Measurements from ENCODE around the gene TSPAN5.

Gene TSPAN5

DNA sequence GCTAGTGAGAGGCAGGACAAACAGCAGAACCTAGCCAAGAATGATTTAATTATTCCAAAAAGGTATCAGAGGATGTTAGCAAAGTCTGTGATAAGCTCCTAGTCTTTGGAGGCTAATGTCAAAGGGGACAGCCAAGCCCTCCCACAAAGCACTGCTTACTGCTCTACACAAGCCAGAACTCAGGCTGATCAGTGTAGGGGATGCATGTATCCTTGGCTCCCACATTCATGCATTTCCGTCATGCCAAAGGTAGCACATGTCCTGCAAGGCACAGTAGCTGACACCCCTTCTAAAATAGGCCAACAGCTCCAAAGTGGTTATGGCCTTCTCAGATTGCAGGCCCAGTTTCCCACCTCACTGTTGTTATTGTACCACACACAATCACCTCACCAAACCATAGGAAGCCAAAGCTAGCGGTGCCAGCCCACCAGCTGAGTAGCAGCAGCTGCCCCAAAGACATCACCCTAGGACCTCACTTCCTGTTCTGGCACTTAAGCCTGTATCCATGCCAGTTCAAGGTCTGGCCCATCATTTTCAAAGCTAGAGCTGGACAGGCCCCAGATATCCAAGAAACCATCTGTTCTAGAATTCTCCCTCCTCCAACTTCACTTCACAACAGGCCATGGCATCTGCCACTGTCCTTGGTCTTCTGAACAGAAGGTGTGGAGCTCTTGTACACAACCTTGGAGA lies 40.9 kb downstream of the TSPAN5 start:
- no peak for DNase-seq (ENCODE audit: low read depth)

DNA sequence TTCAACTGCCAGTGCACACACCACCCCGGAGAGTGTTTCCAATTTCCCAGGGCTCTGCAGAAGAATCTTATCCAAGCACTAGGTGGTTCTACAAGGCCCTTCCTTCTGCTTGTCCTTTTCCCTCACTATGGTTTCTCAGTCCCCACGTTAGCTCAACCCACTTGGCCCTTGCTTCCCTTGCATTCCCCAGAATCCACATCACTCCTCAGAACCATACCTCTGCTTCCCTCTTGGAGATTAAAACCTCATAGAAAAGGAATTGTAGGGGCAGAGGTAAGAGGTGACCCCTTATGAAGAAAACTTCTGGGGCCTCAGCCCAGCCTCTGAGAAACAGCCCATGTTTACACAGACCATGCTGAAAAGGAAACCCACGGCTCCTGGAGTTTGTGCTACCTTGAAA lies 42.4 kb downstream of the TSPAN5 start:
- DNase-seq (ENCODE audit: low read depth) = no peak

DNA sequence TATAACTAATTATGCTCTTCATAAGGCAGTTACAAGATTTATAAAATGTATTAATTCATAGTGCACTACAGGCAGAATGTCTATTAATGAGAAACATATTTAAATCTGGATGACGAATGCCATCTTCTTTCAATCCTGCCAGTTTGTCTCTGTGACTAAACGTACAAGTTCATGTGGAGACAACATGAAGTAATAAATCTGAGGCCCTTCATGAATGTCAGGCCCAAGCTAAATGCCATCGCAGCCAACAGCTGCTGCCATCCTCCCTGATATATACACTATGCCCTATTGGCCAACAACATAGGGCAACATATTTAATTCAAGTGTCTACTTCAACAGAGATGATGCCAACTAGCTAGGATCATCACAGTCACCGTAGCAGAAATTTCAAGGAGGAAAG lies 43.7 kb downstream of the TSPAN5 start:
- no peak for DNase-seq (ENCODE audit: low read depth)

DNA sequence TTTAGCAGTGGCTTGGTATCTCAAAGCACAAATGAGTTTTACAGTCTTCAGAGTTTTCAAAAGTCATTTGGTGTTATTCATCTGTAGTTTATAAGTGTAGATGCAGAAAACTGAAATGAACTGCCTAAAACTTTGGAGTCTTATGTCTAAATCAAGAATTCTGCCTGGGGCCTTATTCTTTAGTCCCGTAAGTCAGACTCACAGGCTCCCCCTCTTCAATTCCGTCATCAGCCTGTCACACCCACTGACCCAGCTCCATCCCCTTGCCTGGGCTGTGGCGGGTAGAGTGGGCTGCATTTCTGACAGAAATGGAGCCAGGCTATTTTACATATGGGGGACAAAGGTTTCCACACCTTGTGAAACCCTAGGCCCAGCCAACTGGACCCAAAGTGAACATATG lies 44.3 kb downstream of the TSPAN5 start:
- DNase-seq (ENCODE audit: low read depth) = no peak

DNA sequence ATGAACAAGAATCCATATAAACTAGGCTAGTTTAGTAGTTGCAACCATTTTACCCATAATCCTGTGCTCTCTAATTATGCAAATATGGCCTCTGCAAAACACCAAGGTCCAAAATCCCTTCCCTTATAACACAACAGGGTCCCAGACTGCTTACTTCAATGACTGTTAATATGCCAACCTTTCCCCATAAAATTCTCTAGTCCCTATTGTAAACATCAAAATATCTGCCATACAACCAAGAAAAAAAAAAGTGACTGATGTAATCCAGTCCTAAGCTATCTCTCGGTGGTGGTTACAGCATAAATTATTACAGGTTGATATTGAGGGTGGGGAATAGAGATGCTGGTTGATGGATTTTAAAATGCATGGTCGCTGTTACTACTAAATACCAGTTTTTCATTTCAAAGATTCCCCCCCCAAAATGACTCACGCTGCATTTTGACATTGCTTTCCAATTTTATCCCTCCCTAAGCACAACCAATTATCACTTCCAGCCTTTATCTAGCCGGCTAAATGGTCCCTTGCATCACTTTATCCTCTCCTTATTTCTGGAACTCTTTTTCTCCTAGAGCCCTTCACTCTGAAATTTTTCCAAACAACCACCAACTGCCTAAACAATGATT lies 44.8 kb downstream of the TSPAN5 start:
- no peak for DNase-seq (ENCODE audit: low read depth)

DNA sequence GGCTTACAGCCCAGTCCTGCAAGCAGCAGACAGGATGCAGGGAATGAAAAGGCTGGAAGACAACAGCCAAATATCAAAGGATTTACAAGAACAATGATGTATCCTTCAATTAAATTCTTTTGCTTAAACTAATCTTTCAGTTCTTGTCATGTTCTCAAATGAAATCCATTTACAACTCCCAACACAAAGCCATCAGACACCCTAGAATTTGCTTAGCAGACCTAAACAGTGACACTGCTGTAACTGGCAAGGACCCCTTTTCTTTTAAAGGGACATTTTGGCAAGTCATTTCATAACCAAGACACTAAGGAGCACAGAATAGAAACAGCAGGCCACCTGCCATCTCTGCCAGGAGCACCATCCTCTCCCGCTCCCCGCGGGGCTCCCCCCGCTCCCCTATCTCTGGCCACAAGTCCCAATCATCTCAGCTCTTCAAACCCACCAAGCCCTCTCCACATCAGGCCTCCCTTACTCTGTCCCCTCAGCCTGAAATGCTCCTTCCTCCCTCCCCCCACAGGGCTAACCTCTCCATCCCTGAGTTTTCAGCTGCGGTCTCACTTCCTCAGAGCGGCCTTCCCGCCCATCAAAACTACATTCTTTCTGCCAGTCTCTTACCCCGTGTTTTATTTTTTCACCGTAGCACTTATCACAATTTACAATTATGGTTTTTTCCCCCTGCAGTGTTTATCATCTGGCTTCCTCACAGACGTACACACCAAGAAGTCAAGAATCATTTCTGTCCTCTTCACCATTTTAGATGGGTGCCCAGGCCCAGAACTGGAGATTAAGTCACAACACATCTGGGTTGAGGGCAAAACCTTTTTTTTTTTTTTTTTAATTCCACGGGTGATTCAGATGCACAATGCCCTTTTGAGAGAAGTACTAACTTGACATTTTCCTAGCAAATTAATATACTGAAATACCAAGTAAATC lies 45.8 kb downstream of the TSPAN5 start:
- DNase-seq (ENCODE audit: low read depth) = no peak

DNA sequence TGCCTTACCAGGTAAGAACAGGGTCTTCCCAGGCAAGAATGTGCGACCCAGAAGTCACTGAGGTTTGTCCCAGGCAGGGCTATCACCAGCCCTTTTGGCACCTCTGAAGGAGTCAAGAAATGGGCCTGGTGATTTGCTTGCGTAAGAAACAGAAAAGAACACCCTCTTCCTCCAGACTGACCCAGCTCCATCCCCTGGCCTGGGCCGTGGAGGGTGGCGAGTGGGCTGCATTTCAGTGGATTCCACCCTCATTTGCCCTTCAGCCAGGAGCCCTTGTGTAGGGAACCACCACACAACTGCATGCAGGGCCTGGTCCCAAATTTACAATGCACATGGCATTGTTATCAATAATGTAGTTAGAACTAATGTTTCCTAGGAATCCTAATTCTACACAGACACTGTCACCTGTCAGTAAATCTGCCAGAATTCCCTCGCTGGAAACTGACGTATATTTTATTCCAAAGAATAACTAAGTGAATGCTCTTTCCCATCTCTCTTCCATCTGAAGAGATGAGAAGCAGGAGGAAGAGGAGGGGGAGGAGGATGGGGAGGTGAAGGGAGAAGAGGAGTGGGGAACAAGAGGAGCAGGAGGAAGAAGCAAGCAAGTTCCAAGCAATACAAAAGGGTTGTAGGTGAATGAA lies 46.6 kb downstream of the TSPAN5 start:
- DNase-seq (ENCODE audit: low read depth) = no peak

DNA sequence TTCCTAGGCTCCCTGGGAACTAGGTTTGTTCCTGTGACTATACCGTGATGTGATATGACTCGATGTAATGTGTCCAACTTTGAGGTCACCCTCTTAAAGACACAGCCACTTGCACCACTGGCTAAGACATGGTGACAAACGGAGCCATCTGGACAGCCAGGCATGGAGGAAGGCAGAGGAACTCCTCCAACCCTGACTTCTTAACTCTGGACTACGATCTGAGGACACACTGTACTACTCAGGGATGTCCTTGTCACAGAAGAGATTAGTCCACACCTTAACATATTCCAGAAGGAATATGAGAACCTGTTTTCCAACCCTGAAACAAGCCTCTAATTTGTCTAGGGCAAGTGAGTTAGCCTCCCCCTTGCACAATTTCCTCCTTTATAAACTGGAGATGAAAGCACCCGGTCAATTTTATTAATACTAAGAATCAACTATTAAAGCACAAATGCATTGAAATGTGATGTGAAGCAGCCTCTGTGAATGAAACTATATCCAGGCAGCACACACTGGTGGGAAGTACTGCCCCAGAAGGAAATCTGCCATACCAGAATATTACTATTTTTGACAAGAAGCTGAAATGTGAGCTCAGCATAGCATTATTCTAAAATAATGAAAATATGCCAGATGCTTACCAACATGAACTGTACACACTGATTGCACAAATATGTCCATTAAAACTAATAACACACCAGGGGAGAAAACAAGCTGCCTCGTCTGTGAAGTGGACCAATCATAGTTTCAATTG lies 47.3 kb downstream of the TSPAN5 start:
- no peak for DNase-seq (ENCODE audit: low read depth)

DNA sequence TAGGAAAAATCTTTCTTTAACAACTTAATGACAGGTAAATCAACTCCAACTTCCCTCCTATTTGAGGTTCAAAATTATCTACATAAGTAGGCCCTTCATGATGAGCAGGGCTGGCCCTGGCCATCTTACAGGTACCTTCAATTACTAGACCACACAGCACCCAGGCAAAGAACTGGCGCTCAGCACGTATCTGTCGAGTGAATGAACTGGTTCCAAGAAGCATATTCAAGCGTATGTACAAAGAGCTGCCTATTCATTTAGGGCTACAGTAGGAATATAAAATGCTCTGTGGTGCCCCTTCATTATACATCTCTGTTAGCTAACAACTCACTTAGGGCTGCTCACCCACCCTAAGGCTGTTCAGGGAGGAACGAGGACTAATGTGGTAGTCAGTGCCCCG lies 48.0 kb downstream of the TSPAN5 start:
- DNase-seq (ENCODE audit: low read depth) = no peak

DNA sequence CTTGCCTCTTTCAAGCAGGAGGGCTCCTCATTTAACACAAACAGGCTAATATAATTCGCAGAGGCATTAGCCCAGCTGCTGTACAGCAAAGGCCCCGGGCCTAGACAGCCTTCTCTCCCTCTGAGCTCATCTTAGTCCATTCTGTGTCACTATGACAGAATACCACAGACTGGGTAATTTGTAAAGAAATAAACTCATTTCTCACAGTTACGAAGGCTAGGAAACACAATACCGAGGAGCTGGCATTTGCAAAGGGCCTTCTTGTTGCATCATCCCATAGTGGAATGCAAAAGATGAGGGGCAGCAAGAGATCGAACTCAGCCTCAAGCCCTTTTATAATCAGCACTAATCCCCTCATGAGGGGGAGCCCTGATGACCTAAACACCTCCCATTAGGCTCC lies 48.5 kb downstream of the TSPAN5 start:
- DNase-seq (ENCODE audit: low read depth) = no peak

DNA sequence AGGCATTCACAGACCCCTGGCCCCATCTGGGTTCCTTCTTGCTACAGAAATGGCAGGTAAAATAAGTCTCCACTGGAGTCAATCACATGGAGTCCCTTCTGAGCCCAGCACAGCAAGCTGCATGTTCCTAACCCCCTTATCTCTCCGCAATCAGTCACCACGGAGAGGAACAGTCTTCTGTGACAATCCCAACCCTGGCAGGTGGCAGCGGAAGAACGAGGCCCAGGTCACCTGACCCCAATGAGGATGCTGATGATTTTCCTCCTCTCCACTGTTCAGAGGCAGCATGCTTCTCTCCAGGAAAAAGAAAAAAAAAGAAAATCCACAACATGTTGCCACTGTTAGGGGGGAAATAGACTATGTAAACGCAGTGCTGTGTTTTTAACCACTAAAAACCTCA lies 50.1 kb downstream of the TSPAN5 start:
- DNase-seq (ENCODE audit: low read depth) = no peak

DNA sequence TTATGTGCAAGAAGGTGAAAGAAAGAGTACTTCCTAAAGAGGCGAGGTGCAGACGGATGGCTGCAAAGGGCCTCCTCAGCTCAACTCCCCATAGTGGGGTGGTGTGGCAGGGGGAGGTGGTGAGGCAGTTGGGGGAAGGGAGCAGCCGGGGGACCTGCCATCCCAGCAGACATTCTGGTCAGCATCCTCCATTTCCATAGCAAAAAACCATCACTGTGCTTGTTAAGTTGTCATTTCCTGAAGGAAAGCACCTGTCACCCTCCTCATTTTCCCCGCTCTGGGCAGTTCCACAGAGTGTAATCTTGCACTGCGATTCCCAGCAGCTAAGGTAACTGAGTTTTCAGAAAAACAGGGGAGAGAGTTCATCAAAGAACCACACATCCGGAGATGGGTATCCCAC lies 51.5 kb downstream of the TSPAN5 start:
- no peak for DNase-seq (ENCODE audit: low read depth)

DNA sequence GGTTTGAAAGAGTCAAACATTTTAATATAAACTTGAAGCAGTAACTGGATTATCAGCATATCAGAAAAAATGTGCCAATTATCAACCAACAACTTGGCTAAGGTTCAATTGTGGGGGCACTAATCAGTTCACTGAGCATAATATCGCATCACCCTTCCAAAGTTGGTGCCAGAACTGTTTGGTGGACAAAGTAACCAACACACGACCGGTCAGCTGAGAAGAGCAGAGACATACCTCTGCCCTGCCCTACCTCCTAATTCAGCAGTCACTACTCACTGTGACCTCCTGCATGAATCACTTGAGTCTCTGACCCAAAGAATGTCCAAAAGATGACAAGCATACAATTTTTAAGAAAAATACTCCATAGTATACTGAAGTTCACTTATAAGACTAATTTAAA lies 53.2 kb downstream of the TSPAN5 start:
- no peak for DNase-seq (ENCODE audit: low read depth)

DNA sequence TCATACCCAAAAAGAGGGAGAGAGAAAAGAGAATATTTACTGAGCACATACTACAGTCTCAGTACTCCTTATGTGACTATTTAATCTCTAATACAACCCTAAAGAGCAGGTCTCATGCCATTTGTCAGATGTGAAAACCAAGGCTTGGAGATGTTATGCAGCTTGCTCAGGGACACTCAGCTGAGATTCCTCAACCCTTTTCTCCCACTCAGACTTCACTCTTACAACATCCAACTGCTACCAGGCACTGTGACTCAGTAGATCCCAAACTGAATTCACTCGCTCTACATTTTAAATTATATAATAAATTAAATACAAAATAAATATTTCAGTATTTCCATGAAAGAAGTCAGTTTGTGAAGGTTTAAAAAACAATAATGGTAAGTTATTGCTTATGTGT lies 53.7 kb downstream of the TSPAN5 start:
- DNase-seq (ENCODE audit: low read depth) = no peak

DNA sequence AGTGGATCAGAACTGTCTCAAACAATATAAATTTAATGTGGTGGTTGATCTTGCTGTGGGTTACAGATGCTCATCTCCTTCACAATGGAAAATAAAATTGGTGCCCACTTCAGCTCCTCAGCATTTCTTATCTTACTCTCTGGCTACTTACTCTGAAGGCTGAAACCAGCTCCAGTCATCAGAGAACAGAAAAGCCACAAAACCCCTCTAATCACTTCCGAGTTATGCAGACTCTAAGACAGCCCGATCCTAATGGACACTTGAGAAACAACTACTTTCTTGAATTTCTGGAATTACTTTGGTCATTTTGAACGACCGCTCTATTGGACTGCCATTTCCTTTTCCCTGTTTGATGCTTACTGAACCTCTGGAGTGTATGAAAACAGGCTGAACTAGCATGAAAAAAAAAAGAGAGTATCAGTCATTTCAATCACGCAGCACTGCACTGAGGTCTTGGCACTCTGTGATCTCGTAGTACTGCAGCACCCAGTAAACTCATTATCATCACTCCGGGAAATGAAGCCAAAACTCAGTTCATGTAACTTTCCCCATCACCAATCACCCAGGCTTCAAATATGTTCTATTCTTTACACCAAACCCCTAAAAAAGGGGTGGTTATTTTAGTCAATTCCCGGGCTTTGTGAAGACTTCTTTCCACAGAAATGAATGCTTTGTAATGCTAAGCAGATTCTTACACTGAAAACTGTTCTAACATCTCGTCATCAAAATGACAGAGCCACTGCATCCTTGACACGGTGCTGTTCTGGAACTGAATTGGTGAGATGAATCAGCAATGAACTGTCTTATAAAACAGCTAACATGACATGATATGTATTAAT lies 54.5 kb downstream of the TSPAN5 start:
- DNase-seq (ENCODE audit: low read depth) = no peak

DNA sequence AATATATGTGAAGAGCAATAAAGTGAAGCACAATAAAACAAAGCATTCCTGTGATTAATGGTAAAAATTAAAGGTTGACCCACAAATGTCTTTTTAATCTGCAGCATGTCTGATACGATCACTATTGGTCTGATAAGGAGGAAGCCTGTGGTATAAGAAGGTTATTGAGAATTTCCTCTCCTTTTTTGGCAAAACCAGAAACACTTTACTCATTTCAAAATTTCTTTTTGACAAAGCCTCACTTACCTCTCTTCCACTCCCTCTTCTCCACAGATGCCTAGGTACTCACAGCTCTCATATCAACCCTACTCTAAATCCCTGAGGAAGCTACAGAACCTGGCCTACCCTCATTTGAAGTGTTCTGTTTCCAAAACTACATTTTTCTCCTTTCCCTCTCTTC lies 56.1 kb downstream of the TSPAN5 start:
- DNase-seq (ENCODE audit: low read depth) = no peak

DNA sequence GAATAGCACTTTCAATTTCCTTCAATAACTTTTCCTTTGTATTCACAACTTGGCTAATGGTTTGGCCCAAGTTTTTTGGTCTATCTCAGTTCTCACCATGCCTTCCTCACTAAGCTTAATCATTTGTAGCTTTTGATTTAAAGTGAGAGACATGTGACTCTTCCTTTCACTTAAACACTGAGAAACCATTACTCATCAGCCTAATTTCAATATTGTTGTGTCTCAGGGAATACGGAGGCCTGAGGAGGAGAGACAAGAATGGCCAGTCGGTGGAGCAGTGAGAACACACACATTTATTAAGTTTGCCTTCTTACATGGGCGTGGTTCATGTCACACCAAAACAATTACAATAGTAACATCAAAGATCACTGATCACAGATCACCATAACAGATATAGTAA lies 56.7 kb downstream of the TSPAN5 start:
- DNase-seq (ENCODE audit: low read depth) = no peak

DNA sequence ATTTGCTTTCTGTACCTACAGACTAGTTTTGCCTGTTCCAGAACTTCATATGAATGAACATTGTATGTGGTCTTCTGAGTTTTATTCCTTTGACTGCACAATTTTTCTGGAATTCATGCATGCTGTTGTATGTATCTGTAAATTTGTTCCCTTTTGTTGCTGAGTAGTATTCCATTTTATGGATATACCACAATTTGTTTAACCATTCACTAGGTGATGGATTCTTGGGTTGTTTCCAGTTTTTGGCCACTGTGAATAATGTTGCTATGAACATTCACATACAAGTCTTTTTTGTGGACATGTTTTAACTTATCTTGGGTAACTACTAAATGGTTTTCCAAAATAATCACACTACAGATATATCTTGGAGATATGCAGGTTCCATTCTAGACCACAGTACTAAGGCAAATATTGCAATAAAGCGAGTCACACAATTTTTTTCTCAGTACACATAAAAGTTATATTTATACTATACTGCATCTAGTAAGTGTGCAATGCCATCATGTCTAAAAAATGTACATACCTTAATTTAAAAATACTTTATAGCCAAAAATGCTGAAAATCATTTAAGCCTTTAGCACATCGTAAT lies 58.7 kb downstream of the TSPAN5 start:
- DNase-seq (ENCODE audit: low read depth) = no peak

DNA sequence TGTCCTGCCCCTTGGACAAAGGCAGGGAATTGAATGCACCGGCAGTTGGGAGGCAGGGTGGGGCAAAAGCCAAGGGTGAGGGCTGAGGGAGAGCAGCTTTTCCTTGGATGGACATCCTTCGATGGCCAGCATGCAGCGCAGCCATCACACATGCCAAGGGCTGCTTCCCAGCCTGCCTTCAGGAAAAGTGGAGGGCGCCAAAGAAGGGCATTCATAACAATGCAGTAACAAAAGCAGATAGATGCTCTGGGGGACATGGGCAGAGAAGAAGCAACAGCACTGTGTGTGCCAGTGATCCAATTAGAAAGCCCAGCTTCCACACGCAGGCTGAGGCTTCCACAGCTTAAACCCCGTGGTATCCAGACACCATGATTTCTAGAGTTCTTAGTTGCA lies 71.5 kb downstream of the TSPAN5 start:
- no peak for DNase-seq (ENCODE audit: low read depth)

DNA sequence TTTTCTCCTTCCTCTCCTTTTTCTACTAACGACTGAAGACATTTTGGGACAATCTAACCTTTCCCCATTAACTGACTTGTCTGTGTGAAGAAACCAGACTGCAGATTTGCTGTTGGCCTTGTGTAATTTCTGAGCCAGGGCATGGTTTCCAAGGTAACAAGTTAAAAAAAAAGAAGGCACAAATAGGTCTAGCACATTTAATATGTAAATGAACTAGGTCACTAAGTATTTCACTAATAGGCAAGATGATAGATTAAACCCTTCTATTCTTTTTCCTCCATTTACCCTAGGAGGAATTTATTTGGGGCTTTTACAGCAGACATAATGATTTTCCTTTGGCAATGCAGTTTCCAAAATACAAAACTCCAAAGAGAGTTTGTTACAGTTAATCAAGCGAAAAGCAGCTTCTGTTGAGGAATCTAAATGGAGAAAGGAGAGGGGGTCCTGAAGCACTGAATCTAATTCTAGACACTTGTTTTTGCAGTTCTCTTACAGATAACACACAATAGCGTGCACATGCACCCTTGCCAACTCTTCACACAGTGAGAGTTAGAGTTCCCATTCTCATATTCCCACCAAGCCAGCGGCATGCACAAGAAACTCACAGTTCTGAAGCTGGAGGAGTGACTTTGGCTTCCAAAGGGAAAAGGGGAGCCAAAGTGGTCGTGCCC lies 72.0 kb downstream of the TSPAN5 start:
- DNase-seq (ENCODE audit: low read depth) = no peak

Measured in T-helper 22 cell (primary cell).